Measurements from ENCODE around the gene SSC4D.
"Not testable (repeated sequence)": the region's sequence is repeated elsewhere in the genome, so short reads cannot be mapped to it uniquely, and the experiment has no call there.

Gene SSC4D

GRCh38 chr7:76417654-76418310 lies 8.3 kb upstream of the SSC4D start:
- DNase-seq: not testable (repeated sequence)

DNA sequence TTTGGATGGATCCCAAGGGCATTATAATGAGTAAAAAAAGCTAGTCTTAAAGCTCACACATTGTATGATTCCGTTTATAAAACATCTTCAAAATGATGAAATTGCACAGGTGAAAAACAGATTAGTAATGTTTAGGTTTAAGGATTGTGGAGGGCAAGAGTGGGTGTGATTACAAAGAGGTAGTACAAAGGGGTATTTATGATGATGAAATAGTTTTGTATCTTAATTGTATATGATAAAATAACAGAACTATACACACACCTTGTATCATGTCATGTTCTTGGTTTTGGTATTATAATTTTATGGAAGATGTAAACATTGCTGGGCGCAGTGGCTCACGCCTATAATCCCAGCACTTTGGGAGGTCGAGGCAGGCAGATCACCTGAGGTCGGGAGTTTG lies 2.8 kb upstream of the SSC4D start:
- DNase-seq: no peak

- no peak for DNase-seq
Observed at GRCh38 chr7:76411626-76412025, 2.1 kb upstream of the SSC4D start.

DNA sequence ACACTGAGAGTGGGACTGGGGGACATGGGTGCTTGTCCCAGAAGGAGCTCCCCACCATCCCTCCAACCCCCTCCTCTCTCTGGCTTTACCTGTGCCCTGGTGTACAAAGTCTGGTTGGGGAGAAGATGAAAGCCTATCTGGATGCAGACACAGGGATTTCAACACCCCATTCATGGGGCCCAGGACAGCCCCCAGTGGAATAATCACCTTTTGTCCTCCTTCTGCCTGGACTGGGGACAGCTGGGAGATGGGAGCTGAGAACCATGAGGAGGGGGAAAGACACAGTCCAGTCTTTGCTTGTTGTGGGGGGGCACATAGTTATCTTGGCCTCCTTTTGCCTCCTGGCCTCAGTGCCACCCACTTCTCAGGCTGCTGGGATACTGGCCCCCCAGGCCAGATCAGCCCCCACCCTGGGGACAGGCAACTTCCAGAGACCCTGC lies 1.4 kb downstream of the SSC4D start:
- no peak for DNase-seq

DNA sequence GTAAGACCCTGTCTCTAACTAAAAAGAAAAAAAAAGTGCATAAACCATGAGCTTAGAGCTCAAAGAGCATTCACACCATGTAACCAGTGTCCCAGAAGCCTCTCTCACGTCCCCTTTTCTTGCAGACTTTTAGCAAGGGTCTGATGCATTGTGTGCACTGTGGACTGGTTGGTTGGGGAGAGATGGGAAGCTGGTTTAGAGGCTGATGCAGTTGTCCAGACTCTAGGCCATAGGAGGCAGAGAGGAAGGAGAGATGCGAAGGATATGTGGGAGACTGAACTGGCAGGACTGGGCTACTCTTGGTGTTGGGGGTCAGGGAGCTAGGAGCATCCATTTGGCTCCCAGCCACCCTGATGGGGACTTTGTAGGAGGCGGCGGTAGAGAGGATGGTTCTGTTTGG lies 1.8 kb downstream of the SSC4D start:
- no peak for DNase-seq

DNA sequence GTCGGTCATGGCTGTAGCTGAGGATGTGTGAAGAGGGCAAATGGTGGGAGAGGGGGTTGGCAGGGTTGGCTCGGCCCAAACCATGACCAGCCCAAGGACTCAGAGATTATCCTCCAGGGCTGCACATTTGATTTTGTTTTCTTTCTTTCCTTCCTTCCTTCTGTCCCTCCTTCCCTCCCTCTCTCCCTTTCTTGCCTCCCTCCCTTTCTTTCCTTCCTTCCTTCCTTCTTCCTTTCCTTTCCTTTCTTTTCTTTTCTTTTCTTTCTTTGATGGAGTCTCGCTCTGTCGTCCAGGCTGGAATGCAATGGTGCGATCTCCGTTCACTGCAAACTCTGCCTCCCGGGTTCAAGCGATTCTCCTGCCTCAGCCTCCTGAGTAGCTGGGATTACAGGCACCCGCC lies 3.8 kb downstream of the SSC4D start:
- DNase-seq: no peak

DNA sequence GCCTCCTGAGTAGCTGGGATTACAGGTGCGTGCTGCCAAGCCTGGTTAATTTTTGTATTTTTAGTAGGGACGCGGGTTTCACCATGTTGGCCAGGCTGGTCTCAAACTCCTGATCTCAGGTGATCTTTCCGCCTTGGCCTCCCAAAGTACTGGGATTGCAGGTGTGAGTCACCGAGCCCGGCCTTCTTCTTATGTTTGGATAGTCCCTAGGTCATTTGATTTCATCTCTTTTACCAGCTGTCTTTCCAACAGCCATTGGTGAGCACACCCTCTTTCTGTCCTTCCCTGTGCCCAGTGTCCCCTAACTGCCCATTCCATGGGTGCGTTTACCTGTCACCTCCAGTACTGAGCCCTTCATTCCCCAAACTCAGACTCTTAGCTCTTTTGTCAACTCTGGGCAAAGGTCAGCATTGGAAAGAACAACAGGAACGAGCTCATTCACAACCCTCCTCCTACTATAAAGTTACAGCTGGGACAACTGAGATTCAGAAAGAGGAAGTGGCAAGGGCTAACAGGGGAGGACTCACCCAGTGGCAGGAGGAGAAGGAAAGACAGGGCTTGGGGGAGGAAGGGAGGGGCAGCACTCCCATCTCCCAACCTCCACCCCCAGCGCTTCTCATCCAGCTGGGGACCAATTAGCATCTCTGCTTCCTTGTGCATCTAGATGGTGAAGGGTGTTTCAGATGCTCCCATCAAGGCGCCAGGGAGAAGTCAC lies 5.6 kb downstream of the SSC4D start:
- no peak for DNase-seq

DNA sequence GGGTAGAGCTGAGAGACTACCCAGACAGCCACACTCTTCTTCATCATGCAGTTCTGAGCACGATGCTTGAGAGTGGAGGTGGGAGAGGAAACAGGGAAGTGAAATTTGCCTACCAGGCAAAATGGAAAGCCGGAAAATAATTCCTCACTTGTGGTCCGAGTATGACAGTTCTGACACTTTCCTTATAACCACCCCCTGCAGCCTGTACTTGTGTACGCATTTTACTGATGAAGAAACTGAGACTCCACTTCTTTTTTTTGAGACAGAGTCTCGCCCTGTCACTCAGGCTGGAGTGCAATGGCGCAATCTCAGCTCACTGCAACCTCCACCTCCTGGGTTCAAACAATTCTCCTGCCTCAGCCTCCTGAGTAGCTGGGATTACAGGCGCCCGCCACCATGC lies 6.4 kb downstream of the SSC4D start:
- not testable (repeated sequence) for DNase-seq

DNA sequence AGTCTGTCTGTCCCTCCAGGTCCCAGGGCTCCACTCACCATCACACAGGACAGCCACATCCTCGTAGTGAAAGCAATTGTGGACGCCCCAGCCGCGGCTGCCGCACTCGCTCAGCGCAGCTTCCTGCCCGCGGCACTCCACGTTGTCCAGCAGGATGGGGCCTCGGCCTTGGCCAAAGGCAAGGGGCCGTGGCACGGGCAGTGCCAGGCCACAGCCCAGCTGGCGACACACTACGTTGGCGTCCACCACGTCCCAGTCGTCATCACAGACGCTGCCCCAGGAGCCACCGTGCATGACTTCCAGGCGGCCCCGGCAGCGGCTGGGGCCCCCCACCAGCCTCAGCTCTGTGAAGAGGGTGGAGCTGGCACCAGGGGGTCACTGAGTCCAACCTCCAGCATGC lies 9.2 kb downstream of the SSC4D start:
- no peak for DNase-seq

DNA sequence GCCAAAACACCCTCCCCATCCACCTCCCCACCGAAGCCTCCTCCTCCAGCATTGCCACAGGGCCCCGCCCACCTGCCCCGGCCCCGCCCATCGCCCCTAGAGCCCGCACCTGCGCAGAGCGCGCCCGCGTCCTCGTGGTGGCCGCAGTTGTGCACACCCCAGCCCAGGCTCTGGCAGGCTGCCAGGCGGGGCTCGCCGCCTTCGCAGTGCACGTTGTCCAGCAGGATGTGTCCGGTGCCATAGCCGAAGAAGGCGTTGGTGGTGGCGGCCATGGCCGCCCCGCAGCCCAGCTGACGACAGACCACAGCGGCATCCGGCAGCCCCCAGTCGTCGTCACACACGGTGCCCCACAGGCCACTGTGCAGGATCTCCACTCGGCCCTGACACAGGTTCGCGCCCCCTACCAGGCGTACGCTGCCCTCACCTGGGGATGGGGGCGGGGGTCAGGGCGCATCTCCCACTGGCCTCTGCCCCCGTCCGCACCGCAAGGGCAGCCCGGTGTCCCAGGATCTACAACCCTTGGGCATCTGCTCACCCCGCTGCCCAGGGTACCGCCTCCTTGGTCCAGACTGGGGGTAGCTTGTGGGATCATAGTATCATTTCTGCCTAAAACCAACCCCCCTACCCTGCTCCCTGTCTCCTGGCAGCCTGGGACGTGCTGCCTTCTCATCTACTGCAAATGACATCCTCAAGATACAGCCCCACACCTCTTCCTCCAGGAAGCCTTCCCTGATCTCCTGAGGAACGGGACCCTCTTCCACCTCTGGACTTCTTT lies 11.9 kb downstream of the SSC4D start:
- DNase-seq: peak; percentile 85

DNA sequence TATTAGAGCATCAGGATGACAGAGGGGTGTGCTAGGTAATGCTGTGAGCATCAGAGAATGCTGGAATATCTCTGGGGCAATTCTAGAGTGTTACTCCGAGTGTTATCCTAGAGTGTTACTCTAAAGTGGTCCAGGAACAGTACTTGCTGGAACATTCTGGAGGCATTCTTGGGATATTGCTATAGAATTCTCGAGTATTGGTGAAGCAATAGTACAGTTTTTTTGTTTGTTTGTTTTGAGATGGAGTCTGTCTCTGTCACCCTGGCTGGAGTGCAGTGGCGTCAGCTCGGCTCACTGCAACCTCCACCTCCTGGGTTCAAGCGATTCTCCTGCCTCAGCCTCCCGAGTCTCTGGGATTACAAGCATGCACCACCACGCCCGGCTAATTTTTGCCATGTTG lies 12.6 kb downstream of the SSC4D start:
- no peak for DNase-seq

DNA sequence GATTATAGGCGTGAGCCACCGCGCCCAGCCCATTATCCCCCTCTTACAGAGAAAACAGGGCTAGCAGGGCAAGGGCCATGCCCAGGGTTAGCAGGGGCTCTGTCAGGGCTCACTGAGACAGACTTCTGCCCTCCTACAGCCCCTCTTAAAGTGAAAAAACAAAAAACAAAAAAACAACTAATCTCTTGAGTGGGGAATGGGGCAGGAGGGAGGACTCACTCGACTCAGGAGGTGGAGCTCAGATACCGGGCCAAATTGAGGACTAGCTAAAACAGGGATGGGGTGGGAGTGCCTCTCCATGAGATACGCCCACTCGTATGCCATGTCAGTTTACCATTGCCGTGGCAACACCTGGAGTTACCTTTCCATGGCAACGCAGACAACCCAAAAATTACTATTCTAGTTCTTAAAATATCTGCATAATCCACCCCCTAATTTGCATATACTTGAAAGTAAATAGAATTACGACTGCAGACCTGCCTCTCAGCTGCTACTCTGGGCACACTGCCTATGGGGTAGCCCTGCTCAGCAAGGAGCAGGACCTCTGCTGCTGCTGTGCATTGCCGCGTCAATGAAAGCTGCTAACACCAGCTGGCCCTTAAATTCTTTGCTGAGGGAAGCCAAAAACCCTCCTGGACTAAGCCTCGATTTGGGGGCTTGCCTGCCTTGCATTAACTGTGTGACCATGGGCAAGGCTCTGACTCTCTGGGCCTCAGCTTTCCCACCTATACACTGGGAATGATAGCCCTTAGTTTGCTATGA lies 13.4 kb downstream of the SSC4D start:
- no peak for DNase-seq

- DNase-seq: not testable (repeated sequence)
Observed at GRCh38 chr7:76395605-76395964, 13.9 kb downstream of the SSC4D start.

- no peak for DNase-seq
Observed at GRCh38 chr7:76394957-76395356, 14.5 kb downstream of the SSC4D start.

- DNase-seq: peak; percentile 93
Observed at GRCh38 chr7:76393116-76394031, 16.1 kb downstream of the SSC4D start.

GRCh38 chr7:76392531-76393115 lies 16.9 kb downstream of the SSC4D start:
- DNase-seq: no peak

GRCh38 chr7:76390092-76390491 lies 19.4 kb downstream of the SSC4D start:
- DNase-seq: no peak

- DNase-seq: not testable (repeated sequence)
Observed at GRCh38 chr7:76387789-76388188, 21.7 kb downstream of the SSC4D start.

DNA sequence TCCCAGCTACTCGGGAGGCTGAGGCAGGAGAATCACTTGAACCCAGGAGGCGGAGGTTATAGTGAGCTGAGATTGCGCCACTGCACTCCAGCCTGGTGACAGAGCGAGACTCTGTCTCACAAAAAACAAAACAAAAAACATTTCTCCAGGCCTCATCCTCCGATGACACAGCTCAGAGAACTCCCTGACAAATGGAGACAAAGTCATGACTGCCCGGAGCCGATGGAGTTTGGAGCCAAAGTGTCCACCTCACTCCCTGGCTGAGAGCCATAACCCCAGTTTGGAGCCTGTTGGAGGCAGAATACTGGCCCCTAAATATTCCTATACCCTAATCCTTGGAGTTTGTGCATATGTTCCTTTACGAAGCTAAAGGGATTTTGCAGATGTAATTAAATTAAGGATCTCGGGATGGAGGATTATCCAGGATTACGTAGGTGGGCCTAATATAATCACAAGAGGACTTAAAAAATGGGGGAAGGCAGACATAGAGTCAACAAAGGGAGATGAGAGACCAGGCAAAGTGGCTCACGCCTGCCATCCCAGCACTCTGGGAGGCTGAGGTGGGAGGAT lies 22.7 kb downstream of the SSC4D start:
- no peak for DNase-seq

DNA sequence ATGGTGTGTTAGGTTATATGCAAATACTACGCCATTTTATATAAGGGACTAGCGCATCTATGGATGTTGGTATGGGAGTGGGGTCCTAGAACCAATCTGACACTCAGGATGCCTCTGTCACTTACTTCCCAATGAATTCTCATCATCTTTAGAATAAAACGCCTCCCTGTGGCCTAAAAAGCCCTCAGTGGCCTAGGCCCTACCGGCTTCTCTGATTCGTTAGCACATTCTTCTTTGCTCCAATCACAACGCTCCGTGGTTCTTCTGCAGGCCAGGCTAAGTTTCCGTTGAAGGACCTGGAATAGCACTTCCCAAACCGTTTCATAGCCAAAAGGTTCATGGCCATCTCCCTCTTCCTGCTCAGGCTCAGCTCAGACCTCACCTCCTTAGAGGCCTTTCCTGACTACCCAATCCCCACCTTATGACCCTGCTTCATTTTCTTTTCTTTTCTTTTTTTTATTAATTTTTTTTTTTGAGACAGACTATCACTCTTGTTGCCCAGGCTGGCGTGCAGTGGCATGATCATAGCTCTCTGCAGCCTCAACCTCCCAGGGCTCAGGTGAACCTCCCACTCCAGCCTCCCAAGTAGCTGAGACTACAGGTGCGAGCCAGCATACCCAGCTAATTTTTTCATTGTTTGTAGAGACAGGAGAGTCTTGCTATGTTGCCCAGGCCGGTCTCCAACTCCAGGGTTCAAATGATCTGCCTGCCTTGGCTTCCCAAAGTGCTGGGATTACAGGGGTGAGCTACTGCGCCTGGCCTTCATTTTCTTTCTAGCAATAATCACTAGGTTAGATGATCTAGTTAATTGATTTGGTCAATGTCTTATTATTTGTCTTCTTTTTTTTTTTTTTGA lies 26.2 kb downstream of the SSC4D start:
- no peak for DNase-seq

All from CD4-positive, alpha-beta T cell treated with Interleukin-15 for 1 hour (primary cell).